NB4 (cell line): ENCODE data around the gene GPR78.

Experiments used
- CTCF ChIP-seq: IDR thresholded peaks from one replicate; pipeline ENCODE4 v1.5.1; 2012; ENCODE audit warnings: low read depth, low read length
- MAX ChIP-seq: IDR thresholded peaks from 2 replicates; pipeline ENCODE4 v1.6.1; 2011; ENCODE audit warnings: low read depth, low read length
- MYC ChIP-seq: IDR thresholded peaks from 2 replicates; pipeline ENCODE4 v1.6.1; 2011; ENCODE audit warnings: low read depth, low read length
- POLR2A ChIP-seq: IDR thresholded peaks from 2 replicates; pipeline ENCODE4 v1.6.1; 2011; ENCODE audit warnings: mild to moderate bottlenecking; ENCODE audit not compliant: insufficient read length; ENCODE audit errors: extremely low read depth

- TF ChIP-seq CTCF (no peak), POLR2A (no peak), MAX (no peak), MYC (no peak)
These were observed 36.6 kb downstream of the GPR78 start for GRCh38 chr4:8616831-8617230.
